ENCODE results near the gene SLC6A19.
"Not testable (repeated sequence)": the region's sequence is repeated elsewhere in the genome, so short reads cannot be mapped to it uniquely, and the experiment has no call there.

Gene SLC6A19

GRCh38 chr5:1253456-1254105, 52.2 kb downstream of the SLC6A19 start:
- Histone ChIP-seq H3K4me3 (no peak overlapping the region), H3K27ac (no peak overlapping the region)

GRCh38 chr5:1254196-1254595, 52.8 kb downstream of the SLC6A19 start:
- Histone ChIP-seq H3K27ac (no peak overlapping the region), H3K4me3 (no peak overlapping the region)

GRCh38 chr5:1255081-1255561, 53.7 kb downstream of the SLC6A19 start:
- H3K27ac ChIP-seq = no peak overlapping the region
- H3K4me3 ChIP-seq = no peak overlapping the region

- H3K27ac ChIP-seq = no peak overlapping the region
- H3K4me3 ChIP-seq = no peak overlapping the region
These were observed 55.4 kb downstream of the SLC6A19 start for GRCh38 chr5:1256776-1257175.

DNA sequence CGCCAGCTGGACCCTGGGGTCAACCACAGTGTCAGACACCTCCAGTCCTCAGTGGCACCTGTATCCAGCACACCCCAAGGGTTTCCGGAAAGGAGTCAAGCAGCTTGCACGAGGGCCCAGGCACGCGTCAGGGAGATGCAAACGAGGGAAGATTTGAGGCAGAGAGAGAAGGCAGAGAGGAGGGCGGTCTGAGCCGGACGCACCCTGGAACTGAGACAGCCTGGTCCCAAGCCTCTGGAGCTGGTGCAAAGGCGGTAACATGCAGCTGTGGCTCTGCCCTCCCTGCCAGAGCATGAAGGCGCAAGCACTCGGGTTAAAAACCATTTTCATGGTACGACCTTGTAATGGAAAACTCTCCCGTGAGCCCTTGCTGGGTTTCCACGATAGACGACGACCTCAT, 56.0 kb downstream of the SLC6A19 start:
- no peak overlapping the region for H3K27ac ChIP-seq
- H3K4me3 ChIP-seq = no peak overlapping the region

DNA sequence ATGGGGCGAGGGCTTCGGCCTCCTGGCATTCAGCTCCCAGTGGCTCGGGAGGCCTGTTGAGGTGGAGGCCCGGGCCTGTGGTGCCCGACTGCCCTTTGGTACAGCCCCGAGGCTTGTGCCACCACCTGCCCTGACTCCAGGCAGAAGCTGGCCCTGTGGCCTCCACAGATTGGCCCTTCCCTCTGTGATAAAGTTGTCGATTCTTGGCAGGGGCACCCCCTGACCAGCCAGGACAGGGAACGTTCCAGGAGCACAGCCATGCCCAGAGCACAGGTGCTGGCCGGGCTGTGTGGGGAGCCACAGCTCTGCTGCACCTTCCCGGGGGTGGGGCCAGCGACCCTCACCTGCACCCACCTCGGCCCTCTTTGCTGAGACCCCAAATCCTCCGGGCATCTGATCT, 56.4 kb downstream of the SLC6A19 start:
- Histone ChIP-seq H3K4me3 (no peak overlapping the region), H3K27ac (no peak overlapping the region)

DNA sequence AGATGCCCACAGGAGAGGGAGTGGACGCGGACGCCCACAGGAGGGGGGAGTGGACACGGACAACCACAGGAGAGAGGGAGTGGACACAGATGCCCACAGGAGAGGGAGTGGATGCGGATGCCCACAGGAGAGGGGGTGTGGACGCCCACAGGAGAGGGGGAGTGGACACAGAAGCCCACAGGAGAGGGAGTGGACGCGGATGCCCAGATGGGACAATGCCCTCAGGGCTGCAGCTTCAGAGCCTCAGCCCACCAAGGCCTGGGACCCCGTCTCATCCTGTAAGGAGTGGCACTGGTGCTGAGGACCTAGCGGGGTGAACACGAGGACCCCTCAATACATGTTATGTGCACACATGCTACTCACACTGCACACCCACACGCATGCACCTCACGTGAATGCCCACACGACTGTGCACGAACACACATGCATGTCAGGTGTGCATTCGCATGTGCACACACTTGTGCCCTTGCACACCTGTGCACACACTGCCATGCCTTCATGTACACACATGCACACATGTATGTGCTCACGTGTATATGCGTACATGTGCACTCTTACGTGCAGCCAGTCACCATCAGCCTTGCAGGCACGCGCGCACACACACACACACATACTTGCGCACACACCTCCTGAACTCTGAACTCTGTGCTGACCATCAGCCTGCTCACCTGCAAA, 58.5 kb downstream of the SLC6A19 start:
- Histone ChIP-seq H3K4me3 (no peak overlapping the region), H3K27ac (no peak overlapping the region)

GRCh38 chr5:1261643-1262042, 60.2 kb downstream of the SLC6A19 start:
- Histone ChIP-seq H3K27ac (no peak overlapping the region), H3K4me3 (no peak overlapping the region)

DNA sequence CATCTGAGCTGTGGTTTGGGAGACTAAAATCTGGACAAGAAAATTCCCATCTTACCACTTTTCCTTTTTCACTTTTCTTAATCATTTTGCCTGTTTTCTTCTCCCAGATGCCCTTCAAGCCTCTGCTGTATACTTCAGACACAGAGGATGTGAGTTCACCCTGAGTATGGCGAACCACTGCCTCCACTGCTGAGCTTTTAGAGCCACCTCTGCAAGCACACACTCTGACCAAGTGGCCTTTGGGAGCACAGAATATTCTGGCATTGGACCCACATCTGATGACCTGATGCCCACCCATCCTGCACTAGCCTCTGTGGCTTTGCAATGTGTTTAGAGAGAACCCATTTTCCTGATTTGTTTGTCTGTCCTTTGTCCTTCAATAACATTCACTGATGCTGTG, 61.0 kb downstream of the SLC6A19 start:
- H3K4me3 ChIP-seq = no peak overlapping the region
- no peak overlapping the region for H3K27ac ChIP-seq

- Histone ChIP-seq H3K27ac (no peak overlapping the region), H3K4me3 (no peak overlapping the region)
These were observed 62.8 kb downstream of the SLC6A19 start for GRCh38 chr5:1264211-1264610.

DNA sequence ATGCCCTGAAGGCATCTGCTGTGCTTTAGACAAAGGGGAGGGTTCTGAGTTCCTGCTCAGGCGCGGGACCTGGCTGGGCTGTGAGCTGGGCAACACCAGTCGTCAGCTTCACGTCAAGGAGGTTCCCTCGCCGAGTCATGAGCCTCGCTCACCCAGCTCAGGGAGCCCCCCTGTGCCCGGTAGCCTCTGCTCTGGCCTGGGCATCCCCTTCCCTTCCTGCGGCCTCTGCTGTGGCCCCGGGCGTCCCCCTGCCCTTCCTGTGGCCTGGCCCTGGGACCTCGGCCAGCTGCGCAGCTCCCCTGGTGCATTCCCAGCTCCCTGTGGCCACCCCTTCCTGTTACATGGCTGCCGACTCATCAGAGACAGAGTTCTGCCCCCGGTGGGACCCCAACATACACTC, 63.6 kb downstream of the SLC6A19 start:
- Histone ChIP-seq H3K27ac (no peak overlapping the region), H3K4me3 (no peak overlapping the region)

DNA sequence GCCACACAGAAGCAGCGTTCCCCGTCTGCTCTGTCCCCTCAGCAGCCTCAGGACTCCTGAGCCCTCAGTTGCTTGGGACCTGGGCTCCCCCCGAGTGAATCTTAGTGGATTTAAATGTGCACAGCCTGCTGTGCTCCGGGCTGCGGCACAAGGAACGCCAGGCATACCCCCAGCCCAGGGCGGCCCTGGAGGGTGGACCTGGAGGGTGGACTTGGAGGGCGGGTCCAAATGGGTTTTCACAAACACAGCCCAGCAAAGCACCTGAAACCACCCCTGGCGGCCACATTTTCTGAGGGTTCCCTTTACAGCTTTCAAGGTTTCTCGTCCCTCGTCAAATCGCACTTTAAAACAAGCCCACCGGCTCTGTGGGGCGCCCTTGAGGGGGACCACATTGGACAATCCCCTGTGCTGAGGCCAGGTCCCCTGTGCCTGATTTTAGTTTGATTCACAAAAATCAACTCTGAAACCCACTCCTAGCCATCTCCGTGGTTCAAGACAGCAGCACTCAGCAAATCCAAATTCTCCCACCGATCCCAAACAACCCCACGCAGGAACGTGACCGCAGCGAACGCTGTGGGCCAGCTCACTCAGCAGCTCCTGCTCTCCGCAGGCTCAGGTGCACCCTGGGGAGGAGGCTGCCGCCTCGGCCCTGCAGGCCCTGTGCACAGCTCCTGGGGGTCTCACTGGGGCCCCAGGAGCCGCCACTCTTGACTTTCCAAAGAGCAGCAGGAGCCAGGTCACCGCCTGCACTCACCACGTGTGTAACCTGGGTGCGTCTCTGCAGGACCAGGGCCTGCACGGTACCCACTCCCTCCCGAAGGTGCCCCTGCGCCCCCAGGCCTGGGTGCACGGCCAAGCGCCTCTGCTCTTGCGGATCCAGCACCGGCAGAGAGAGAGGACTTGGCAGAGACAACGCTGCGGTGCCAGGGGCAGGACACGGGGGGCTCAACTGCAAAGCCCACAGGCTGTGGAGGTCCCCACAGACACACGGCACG, 64.4 kb downstream of the SLC6A19 start:
- Histone ChIP-seq H3K4me3 (no peak overlapping the region), H3K27ac (no peak overlapping the region)

- H3K27ac ChIP-seq = no peak overlapping the region
- H3K4me3 ChIP-seq = no peak overlapping the region
These were observed 65.4 kb downstream of the SLC6A19 start for GRCh38 chr5:1266791-1267190.

GRCh38 chr5:1267464-1267863, 66.1 kb downstream of the SLC6A19 start:
- not testable (repeated sequence) for H3K4me3 ChIP-seq, H3K27ac ChIP-seq

DNA sequence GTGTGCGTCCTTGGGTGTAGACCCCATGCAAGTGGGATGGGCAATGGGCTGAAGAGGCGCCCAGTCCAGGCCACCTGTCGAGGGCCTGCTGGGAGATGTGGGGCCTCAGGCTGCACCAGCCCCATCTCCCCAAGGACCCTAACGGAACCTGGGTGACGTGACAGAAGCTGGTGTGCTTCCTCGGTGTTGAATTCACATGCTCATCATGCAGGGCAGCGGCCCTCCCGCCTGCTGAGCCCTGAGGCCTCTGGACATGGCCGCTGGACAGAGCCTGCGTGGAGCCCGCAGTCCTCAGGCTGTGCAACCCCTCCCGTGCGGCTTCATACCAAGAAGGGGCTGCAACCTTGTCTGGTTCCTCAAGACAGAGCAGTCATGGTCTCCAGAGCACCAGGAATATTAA, 66.7 kb downstream of the SLC6A19 start:
- Histone ChIP-seq H3K4me3 (no peak overlapping the region), H3K27ac (no peak overlapping the region)

- Histone ChIP-seq H3K4me3 (no peak overlapping the region), H3K27ac (no peak overlapping the region)
These were observed 67.3 kb downstream of the SLC6A19 start for GRCh38 chr5:1268666-1269065.

GRCh38 chr5:1270426-1270825, 69.0 kb downstream of the SLC6A19 start:
- no peak overlapping the region for H3K4me3 ChIP-seq
- H3K27ac ChIP-seq = no peak overlapping the region

- Histone ChIP-seq H3K27ac (no peak overlapping the region), H3K4me3 (no peak overlapping the region)
These were observed 69.8 kb downstream of the SLC6A19 start for GRCh38 chr5:1270933-1271914.

DNA sequence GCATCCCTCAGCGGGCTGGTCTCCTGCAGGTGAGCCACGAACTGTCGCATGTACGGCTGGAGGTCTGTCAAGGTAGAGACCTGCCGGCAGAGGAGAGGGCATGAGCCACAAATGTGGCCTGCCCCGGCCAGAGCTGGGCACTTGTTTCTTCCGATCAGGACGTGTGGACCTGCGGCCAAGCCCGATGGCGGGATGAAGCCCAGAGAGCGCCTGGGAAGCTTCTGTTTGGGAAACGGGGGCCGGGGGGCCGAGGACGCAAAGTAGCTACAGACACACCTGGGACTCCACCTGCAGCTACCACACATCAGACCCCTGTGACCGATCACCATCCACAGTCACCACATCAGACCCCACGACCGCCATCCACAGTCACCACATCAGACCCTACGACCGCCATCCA, 70.8 kb downstream of the SLC6A19 start:
- Histone ChIP-seq H3K4me3 (no peak overlapping the region), H3K27ac (no peak overlapping the region)

Data from skin epidermis (tissue), 12 donors.